CD4-positive, CD25-positive, alpha-beta regulatory T cell (primary cell): Measurements from ENCODE around the gene FUCA2. TPM values are rescaled to one million over a fixed set of nuclear protein-coding genes. Genes with fewer than 3 reads are reported as not detected.
"Not testable (repeated sequence)": the region's sequence is repeated elsewhere in the genome, so short reads cannot be mapped to it uniquely, and the experiment has no call there.

Experiments
- ATAC-seq, 2 donors: fragments of 150-1000 bp; cut with Tn5 transposase; one replicate each; pipeline ENCODE4 v1.10.0; 2021; ENCODE audit warnings: low read depth in 2 of 2, moderate number of reproducible peaks in 2 of 2, moderate library complexity in 1 of 2
- DNase-seq, 3 donors: peaks; one replicate each; pipeline versions ENCODE4 v3.0.0 to v3.0.0-alpha.2; 2012 to 2022; ENCODE audit warnings: mixed read lengths in 1 of 3
- H3K27ac ChIP-seq: one replicate; pipeline ENCODE4 v1.7.0; 2013; ENCODE audit warnings: mild to moderate bottlenecking, low read length; ENCODE audit not compliant: insufficient read depth, poor library complexity, severe bottlenecking
- H3K27me3 ChIP-seq: one replicate; pipeline ENCODE4 v1.7.0; 2013; ENCODE audit warnings: low read length; ENCODE audit not compliant: control insufficient read depth, insufficient read depth
- H3K36me3 ChIP-seq: one replicate; pipeline ENCODE4 v1.7.0; 2013; ENCODE audit warnings: mild to moderate bottlenecking, low read length, moderate library complexity; ENCODE audit not compliant: control insufficient read depth, insufficient read depth
- H3K4me1 ChIP-seq: 2 replicates; pipeline ENCODE4 v1.7.0; 2013; ENCODE audit warnings: mild to moderate bottlenecking, low read length; ENCODE audit not compliant: insufficient read depth, control insufficient read depth, poor library complexity, severe bottlenecking
- H3K4me3 ChIP-seq: one replicate; pipeline ENCODE4 v1.7.0; 2013; ENCODE audit warnings: low read depth, mild to moderate bottlenecking, low read length, moderate library complexity
- H3K9me3 ChIP-seq, 2 experiments: 1 replicate in 1 of 2; 2 replicates in 1 of 2; pipeline ENCODE4 v1.7.0; 2013; ENCODE audit warnings: low read length in 2 of 2, mild to moderate bottlenecking in 1 of 2, moderate library complexity in 1 of 2; ENCODE audit not compliant: control insufficient read depth in 2 of 2
- H3K27ac Mint-ChIP-seq, 3 donors: one replicate each; pipeline ENCODE4 v1.8.0; 2020 to 2022; ENCODE audit warnings: mild to moderate bottlenecking in 3 of 3, mixed read lengths in 3 of 3, moderate library complexity in 2 of 3
- H3K27me3 Mint-ChIP-seq: one replicate; pipeline ENCODE4 v1.8.0; 2022; ENCODE audit warnings: mild to moderate bottlenecking, mixed read lengths
- H3K36me3 Mint-ChIP-seq: one replicate; pipeline ENCODE4 v1.8.0; 2020; ENCODE audit warnings: mixed read lengths
- H3K4me1 Mint-ChIP-seq, 4 donors: one replicate each; pipeline ENCODE4 v1.8.0; 2020 to 2022; ENCODE audit warnings: mixed read lengths in 4 of 4, mild to moderate bottlenecking in 1 of 4
- H3K4me3 Mint-ChIP-seq, 4 donors: one replicate each; pipeline ENCODE4 v1.8.0; 2020 to 2022; ENCODE audit warnings: mild to moderate bottlenecking in 4 of 4, mixed read lengths in 4 of 4, moderate library complexity in 3 of 4
- H3K9me3 Mint-ChIP-seq, 7 donors: one replicate each; pipeline ENCODE4 v1.8.0; 2020 to 2022; ENCODE audit warnings: mixed read lengths in 7 of 7, mild to moderate bottlenecking in 3 of 7, moderate library complexity in 2 of 7
- polyA plus RNA-seq, 4 donors: library from polyadenylated mRNA; unstranded; fragments of 300-500 nt; fragmentation: Illumina TruSeq; gene quantifications; one replicate each; pipeline ENCODE4 v1.2.3, GENCODE V29; 2021
- total RNA-seq: library from RNA; stranded (reverse); gene quantifications from one replicate; pipeline ENCODE4 v1.2.3, GENCODE V29; 2022

FUCA2 gene
- total and polyA plus RNA-seq, 5 donors from 2014 or later: 6.1 to 23.6 (median 21.2) TPM

GRCh38 chr6:143476545-143476944 lies 35.0 kb downstream of the FUCA2 start:
- Histone ChIP-seq H3K27me3 (no peaks in the 10 kb centered on the region), H3K4me1 (no peaks in the 10 kb centered on the region), H3K9me3 (no peaks in the 10 kb centered on the region), H3K4me3 (no peak overlapping the region), H3K36me3 (peaks cover 46% of the 10 kb centered on the region), H3K27ac (no peak overlapping the region)
- Mint-ChIP-seq H3K4me3 (no peak overlapping the region), H3K36me3 (peaks cover 59% of the 10 kb centered on the region), H3K9me3 (no peaks in the 10 kb centered on the region), H3K27ac (no peak overlapping the region), H3K27me3 (no peaks in the 10 kb centered on the region), H3K4me1 (peaks cover 0 to 3% (median 0%) of the 10 kb centered on the region in 4 donors)
- no peak for DNase-seq
- no peak for ATAC-seq

GRCh38 chr6:143471822-143472221 lies 39.7 kb downstream of the FUCA2 start:
- H3K9me3 Mint-ChIP-seq: peaks cover 0 to 1% (median 0%) of the 10 kb centered on the region in 7 donors
- H3K27me3 Mint-ChIP-seq: peaks cover 4% of the 10 kb centered on the region
- H3K4me1 Mint-ChIP-seq: peaks cover 0 to 3% (median 0%) of the 10 kb centered on the region in 4 donors
- no peak overlapping the region for H3K27ac Mint-ChIP-seq
- Histone ChIP-seq H3K4me3 (no peak overlapping the region), H3K27ac (no peak overlapping the region), H3K4me1 (no peaks in the 10 kb centered on the region), H3K27me3 (no peaks in the 10 kb centered on the region), H3K9me3 (no peaks in the 10 kb centered on the region), H3K36me3 (peaks cover 47% of the 10 kb centered on the region)
- no peak overlapping the region for H3K4me3 Mint-ChIP-seq
- DNase-seq: no peak
- H3K36me3 Mint-ChIP-seq: peaks cover 71% of the 10 kb centered on the region
- ATAC-seq: no peak

GRCh38 chr6:143468823-143469222 lies 42.7 kb downstream of the FUCA2 start:
- not testable (repeated sequence) for H3K9me3 ChIP-seq, H3K4me3 ChIP-seq, H3K4me3 Mint-ChIP-seq, DNase-seq, H3K27me3 Mint-ChIP-seq, H3K27ac Mint-ChIP-seq, ATAC-seq, H3K27me3 ChIP-seq, H3K9me3 Mint-ChIP-seq, H3K4me1 ChIP-seq, H3K27ac ChIP-seq
- peaks cover 38% of the 10 kb centered on the region for H3K36me3 ChIP-seq
- Mint-ChIP-seq H3K36me3 (peaks cover 50% of the 10 kb centered on the region), H3K4me1 (peaks cover 0 to 10% (median 0%) of the 10 kb centered on the region in 4 donors)

- ATAC-seq (no peak), DNase-seq (no peak)
- Mint-ChIP-seq H3K9me3 (peaks cover 0 to 1% (median 0%) of the 10 kb centered on the region in 7 donors), H3K27ac (no peak overlapping the region), H3K4me1 (peaks cover 0 to 10% (median 0%) of the 10 kb centered on the region in 4 donors), H3K4me3 (no peak overlapping the region), H3K36me3 (peaks cover 48% of the 10 kb centered on the region), H3K27me3 (peaks cover 4% of the 10 kb centered on the region)
- Histone ChIP-seq H3K27me3 (no peaks in the 10 kb centered on the region), H3K4me1 (no peaks in the 10 kb centered on the region), H3K4me3 (no peak overlapping the region), H3K9me3 (no peaks in the 10 kb centered on the region), H3K36me3 (peaks cover 34% of the 10 kb centered on the region), H3K27ac (no peak overlapping the region)
Observed at GRCh38 chr6:143468026-143468425, 43.5 kb downstream of the FUCA2 start.

GRCh38 chr6:143465546-143465945 lies 46.0 kb downstream of the FUCA2 start:
- DNase-seq: no peak
- Mint-ChIP-seq H3K4me1 (peaks cover 5 to 10% (median 7%) of the 10 kb centered on the region in 4 donors), H3K4me3 (no peak overlapping the region), H3K36me3 (peaks cover 44% of the 10 kb centered on the region), H3K27ac (no peak overlapping the region), H3K27me3 (peaks cover 4% of the 10 kb centered on the region), H3K9me3 (peaks cover 0 to 1% (median 0%) of the 10 kb centered on the region in 7 donors)
- Histone ChIP-seq H3K36me3 (peaks cover 38% of the 10 kb centered on the region), H3K27me3 (no peaks in the 10 kb centered on the region), H3K4me1 (no peaks in the 10 kb centered on the region), H3K9me3 (no peaks in the 10 kb centered on the region), H3K4me3 (no peak overlapping the region), H3K27ac (no peak overlapping the region)
- ATAC-seq: no peak

- Histone ChIP-seq H3K4me3 (no peak overlapping the region), H3K27me3 (no peaks in the 10 kb centered on the region)
Observed at GRCh38 chr6:143457563-143458359, 53.8 kb downstream of the FUCA2 start.

GRCh38 chr6:143451531-143451930 lies 60.0 kb downstream of the FUCA2 start:
- Mint-ChIP-seq H3K27me3 (no peaks in the 10 kb centered on the region), H3K36me3 (peaks cover 7% of the 10 kb centered on the region), H3K27ac (peak overlapping the region; percentile 97 to 99 (median 98))

More at GRCh38 chr6:143457563-143458359, 53.8 kb downstream of the FUCA2 start:
- Histone ChIP-seq H3K9me3 (no peaks in the 10 kb centered on the region), H3K4me1 (peaks cover 6% of the 10 kb centered on the region), H3K36me3 (peaks cover 25% of the 10 kb centered on the region), H3K27ac (no peak overlapping the region)
- Mint-ChIP-seq H3K36me3 (peaks cover 22% of the 10 kb centered on the region), H3K27me3 (no peaks in the 10 kb centered on the region), H3K9me3 (no peaks in the 10 kb centered on the region), H3K4me3 (no peak overlapping the region), H3K27ac (no peak overlapping the region), H3K4me1 (peaks cover 26 to 51% (median 37%) of the 10 kb centered on the region in 4 donors)
- ATAC-seq (no peak), DNase-seq (no peak)

More at GRCh38 chr6:143451531-143451930, 60.0 kb downstream of the FUCA2 start:
- H3K9me3 Mint-ChIP-seq: no peaks in the 10 kb centered on the region
- Histone ChIP-seq H3K4me3 (peak overlapping the region; percentile 95), H3K27ac (peak overlapping the region; percentile 79), H3K4me1 (peaks cover 35% of the 10 kb centered on the region), H3K9me3 (no peaks in the 10 kb centered on the region), H3K27me3 (no peaks in the 10 kb centered on the region), H3K36me3 (no peaks in the 10 kb centered on the region)
- H3K4me1 Mint-ChIP-seq: peaks cover 39 to 67% (median 51%) of the 10 kb centered on the region in 4 donors
- ATAC-seq (no peak), DNase-seq (no peak)
- H3K4me3 Mint-ChIP-seq: peak overlapping the region; percentile 94 to 99 (median 99)
